ENCODE measurements around the gene JDP2.

JDP2 gene

DNA sequence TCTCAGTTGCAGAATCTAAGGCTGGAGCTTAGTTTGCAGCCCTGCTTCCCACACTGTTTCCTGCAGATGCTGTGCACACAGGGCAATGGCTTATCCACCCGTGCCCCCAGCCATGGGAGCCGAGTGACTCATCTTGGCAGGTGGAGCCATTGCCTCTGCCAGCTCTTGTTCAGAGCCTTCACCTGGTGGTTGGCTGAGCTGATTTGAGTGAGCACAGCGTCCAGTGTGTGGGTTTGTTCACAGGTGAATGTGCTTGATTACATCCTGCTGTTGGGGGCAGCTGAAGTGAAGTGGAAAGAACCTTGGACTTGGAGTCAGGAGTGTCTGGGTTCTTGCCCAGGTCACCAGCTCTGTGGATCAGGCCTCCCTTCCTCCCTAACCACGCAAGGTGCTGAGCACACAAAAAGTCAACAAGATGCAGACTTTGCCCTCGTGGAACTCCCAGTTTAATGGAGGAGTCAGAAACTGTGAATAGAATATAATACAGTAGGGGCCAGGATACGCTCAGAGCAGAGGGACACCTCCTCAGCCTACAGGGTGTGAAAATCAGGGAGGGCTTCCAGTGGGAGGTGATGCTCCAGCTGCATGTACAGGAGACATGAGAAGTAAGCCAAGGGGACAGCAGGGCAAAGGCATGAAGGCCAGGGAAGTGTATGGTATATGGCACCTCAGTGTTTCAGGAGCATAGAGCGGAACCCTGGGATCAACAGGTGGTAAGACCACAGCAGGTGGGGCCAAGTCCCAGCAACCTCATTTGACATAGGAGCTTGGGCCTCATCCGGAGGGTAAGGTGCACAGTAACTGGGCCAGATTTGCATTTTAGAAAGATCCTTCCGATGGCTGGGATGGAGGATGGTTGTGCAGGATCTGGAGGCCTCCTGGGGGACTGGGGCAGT lies 22.8 kb downstream of the JDP2 start:
- Mint-ChIP-seq H3K36me3 (ENCODE audit: low read depth) (no peaks in the 10 kb centered on the region), H3K4me1 (ENCODE audit: low read depth) (peaks cover 10% of the 10 kb centered on the region), H3K27me3 (ENCODE audit: low read depth) (peaks cover 5% of the 10 kb centered on the region), H3K4me3 (no peak overlapping the region), H3K9me3 (no peaks in the 10 kb centered on the region), H3K27ac (no peak overlapping the region)

DNA sequence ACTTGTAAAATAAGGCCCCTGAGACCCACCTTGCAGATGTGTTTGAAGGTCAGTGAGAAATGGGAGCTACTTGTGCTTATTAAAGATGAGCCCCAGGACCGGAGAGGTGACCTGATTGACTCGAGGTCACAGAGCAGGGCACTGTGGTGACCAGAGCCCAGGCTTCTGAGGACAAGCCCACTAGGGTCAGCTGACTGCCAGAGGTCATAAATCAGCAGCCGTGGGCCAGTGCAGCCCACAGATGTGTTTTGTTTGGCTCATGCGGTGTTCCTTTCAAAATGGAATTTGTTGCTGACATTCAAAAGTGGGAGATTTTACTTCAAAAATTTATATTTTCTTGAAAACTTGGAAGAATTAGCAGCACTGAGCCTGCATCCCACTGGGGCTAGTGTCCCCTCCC lies 24.5 kb downstream of the JDP2 start:
- Mint-ChIP-seq H3K9me3 (no peaks in the 10 kb centered on the region), H3K36me3 (ENCODE audit: low read depth) (no peaks in the 10 kb centered on the region), H3K27me3 (ENCODE audit: low read depth) (peaks cover 5% of the 10 kb centered on the region), H3K27ac (no peak overlapping the region), H3K4me1 (ENCODE audit: low read depth) (peaks cover 6% of the 10 kb centered on the region), H3K4me3 (no peak overlapping the region)

GRCh38 chr14:75452900-75453816 lies 25.3 kb downstream of the JDP2 start:
- Mint-ChIP-seq H3K36me3 (ENCODE audit: low read depth) (no peaks in the 10 kb centered on the region), H3K4me3 (no peak overlapping the region), H3K9me3 (no peaks in the 10 kb centered on the region), H3K27ac (no peak overlapping the region), H3K27me3 (ENCODE audit: low read depth) (peaks cover 5% of the 10 kb centered on the region), H3K4me1 (ENCODE audit: low read depth) (peaks cover 6% of the 10 kb centered on the region)

- Mint-ChIP-seq H3K4me1 (ENCODE audit: low read depth) (peaks cover 12% of the 10 kb centered on the region), H3K36me3 (ENCODE audit: low read depth) (no peaks in the 10 kb centered on the region), H3K27me3 (ENCODE audit: low read depth) (peaks cover 2% of the 10 kb centered on the region), H3K4me3 (no peak overlapping the region), H3K9me3 (no peaks in the 10 kb centered on the region), H3K27ac (peak overlapping the region; percentile 17)
These were observed 26.1 kb downstream of the JDP2 start for GRCh38 chr14:75453817-75454434.

GRCh38 chr14:75454963-75455546 lies 27.2 kb downstream of the JDP2 start:
- Mint-ChIP-seq H3K27ac (no peak overlapping the region), H3K9me3 (no peaks in the 10 kb centered on the region), H3K36me3 (ENCODE audit: low read depth) (no peaks in the 10 kb centered on the region), H3K4me1 (ENCODE audit: low read depth) (peaks cover 11% of the 10 kb centered on the region), H3K4me3 (no peak overlapping the region), H3K27me3 (ENCODE audit: low read depth) (no peaks in the 10 kb centered on the region)

GRCh38 chr14:75456069-75456996 lies 28.5 kb downstream of the JDP2 start:
- Mint-ChIP-seq H3K9me3 (no peaks in the 10 kb centered on the region), H3K27me3 (ENCODE audit: low read depth) (no peaks in the 10 kb centered on the region), H3K36me3 (ENCODE audit: low read depth) (no peaks in the 10 kb centered on the region), H3K27ac (no peak overlapping the region), H3K4me1 (ENCODE audit: low read depth) (peaks cover 11% of the 10 kb centered on the region), H3K4me3 (no peak overlapping the region)

DNA sequence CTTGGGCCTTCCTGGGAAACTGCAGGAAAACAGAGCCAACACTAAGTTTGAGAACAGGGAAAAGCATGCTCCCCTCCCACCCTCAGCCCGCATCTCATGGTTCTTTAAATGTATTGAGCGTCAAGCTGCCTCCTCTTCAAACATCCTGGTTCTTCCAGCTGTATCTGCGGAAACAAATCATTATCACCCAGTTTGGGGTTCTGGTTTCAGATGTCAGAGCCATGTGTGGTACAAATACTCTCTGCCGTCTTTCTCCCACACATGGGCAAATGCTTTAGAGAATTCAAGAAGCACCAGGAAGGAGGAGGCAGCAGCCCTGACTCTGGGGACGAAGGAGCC lies 29.1 kb downstream of the JDP2 start:
- Mint-ChIP-seq H3K36me3 (ENCODE audit: low read depth) (no peaks in the 10 kb centered on the region), H3K4me1 (ENCODE audit: low read depth) (peaks cover 11% of the 10 kb centered on the region), H3K27me3 (ENCODE audit: low read depth) (no peaks in the 10 kb centered on the region), H3K9me3 (no peaks in the 10 kb centered on the region), H3K27ac (no peak overlapping the region), H3K4me3 (no peak overlapping the region)

DNA sequence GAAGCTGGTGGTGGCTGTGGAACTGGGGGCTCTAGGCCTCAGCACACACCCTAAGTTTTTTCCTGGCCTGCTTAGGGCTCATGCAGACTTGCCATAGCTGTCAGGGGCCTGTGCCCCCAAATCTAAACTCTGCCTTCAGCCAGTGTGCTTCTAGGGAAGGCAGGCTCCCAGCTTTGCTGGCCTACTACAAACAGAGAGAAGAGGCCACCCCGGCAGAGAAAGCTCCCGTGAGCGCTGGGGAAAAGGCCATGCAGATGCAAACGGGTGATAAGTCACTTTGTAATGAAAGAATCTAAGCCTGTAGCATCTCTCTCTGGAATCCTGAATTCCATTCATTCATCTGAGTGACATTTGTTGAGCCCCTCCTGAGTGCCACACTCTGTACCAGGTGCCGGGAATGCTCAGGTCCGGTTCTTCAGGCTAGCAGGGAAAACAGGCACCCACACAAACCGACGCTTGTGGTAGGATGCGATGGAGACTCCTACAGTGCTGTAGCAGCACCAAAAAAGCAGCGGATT lies 29.9 kb downstream of the JDP2 start:
- no peak overlapping the region for H3K4me3 Mint-ChIP-seq
- H3K27ac Mint-ChIP-seq: no peak overlapping the region
- H3K36me3 Mint-ChIP-seq (ENCODE audit: low read depth): no peaks in the 10 kb centered on the region
- no peaks in the 10 kb centered on the region for H3K9me3 Mint-ChIP-seq
- H3K27me3 Mint-ChIP-seq (ENCODE audit: low read depth): no peaks in the 10 kb centered on the region
- H3K4me1 Mint-ChIP-seq (ENCODE audit: low read depth): peaks cover 11% of the 10 kb centered on the region

- Mint-ChIP-seq H3K36me3 (ENCODE audit: low read depth) (no peaks in the 10 kb centered on the region), H3K4me1 (ENCODE audit: low read depth) (peaks cover 11% of the 10 kb centered on the region), H3K9me3 (no peaks in the 10 kb centered on the region), H3K27ac (no peak overlapping the region), H3K4me3 (no peak overlapping the region), H3K27me3 (ENCODE audit: low read depth) (no peaks in the 10 kb centered on the region)
These were observed 30.5 kb downstream of the JDP2 start for GRCh38 chr14:75458305-75458704.

DNA sequence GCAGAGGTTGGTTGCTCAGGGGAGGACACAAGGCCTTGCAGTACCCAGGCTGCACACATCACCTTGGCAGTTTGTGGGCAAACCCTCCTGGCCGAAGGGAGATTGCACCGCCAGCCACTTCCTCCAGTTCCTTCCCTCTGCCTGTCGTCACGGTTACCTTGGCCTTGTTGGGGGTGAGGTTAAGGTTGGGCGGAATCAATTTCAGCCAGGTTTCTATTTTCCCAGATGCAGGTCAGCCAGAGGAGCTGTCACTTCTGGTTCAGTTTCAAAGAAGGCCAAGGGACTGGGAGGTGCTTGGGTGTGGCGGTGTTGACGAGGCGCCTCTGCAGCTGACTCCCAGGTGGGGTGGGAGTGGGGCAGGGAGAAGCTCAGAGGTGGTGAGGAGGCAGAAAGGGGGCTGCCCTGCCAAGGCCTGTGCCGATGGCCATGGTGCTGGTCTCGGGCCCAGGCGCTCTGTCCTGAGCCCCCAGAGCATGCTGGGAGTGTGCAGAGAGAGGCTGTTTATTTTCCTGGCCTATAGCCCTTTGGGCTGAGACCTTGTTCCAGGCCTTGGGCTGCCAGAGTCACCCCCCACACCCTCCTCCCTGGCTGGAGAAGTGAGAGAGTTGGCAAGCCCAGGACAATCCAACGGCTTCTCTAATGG lies 31.4 kb downstream of the JDP2 start:
- Mint-ChIP-seq H3K4me3 (no peak overlapping the region), H3K9me3 (no peaks in the 10 kb centered on the region), H3K27me3 (ENCODE audit: low read depth) (no peaks in the 10 kb centered on the region), H3K27ac (no peak overlapping the region), H3K36me3 (ENCODE audit: low read depth) (no peaks in the 10 kb centered on the region), H3K4me1 (ENCODE audit: low read depth) (peaks cover 8% of the 10 kb centered on the region)

DNA sequence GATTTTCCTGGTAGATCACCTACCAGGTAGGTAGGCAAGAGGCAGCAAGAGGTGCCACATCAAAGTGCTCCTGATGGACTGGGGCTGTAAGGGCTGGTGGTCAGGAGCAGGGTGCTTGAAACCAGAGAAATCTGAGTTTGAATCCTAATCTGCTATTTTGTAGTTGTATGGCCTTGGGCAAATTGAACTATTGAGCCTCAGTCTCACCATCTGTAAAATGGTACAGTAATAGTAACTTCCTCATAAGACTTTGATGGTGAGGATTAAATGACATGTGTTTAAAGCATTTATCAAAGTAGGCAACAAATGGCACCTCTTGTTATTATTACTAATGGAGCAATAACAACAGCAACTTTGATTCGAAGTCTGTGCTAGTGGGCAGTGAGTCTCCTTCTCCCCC lies 32.0 kb downstream of the JDP2 start:
- Mint-ChIP-seq H3K27me3 (ENCODE audit: low read depth) (no peaks in the 10 kb centered on the region), H3K27ac (no peak overlapping the region), H3K36me3 (ENCODE audit: low read depth) (no peaks in the 10 kb centered on the region), H3K4me1 (ENCODE audit: low read depth) (peaks cover 8% of the 10 kb centered on the region), H3K9me3 (no peaks in the 10 kb centered on the region), H3K4me3 (no peak overlapping the region)

GRCh38 chr14:75460394-75460793 lies 32.6 kb downstream of the JDP2 start:
- Mint-ChIP-seq H3K4me1 (ENCODE audit: low read depth) (peaks cover 8% of the 10 kb centered on the region), H3K36me3 (ENCODE audit: low read depth) (no peaks in the 10 kb centered on the region), H3K27ac (no peak overlapping the region), H3K9me3 (no peaks in the 10 kb centered on the region), H3K4me3 (no peak overlapping the region), H3K27me3 (ENCODE audit: low read depth) (no peaks in the 10 kb centered on the region)

DNA sequence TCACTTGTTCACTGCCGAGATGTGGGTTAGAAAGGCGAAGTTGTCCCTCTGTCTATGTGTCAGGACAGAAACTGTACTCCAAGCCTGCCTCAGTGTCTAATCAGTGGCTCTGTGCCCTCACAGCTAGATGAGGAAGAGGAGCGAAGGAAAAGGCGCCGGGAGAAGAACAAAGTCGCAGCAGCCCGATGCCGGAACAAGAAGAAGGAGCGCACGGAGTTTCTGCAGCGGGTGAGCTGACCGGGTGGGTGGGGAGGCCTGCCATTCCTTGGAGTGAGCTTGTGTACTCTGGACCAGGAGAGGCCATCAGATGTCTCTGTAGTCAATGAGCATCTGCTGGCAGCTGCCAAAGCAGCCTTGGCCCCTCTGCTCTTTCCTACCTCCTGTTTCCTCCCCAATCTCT lies 33.5 kb downstream of the JDP2 start:
- no peak overlapping the region for H3K27ac Mint-ChIP-seq
- no peaks in the 10 kb centered on the region for H3K36me3 Mint-ChIP-seq (ENCODE audit: low read depth)
- no peaks in the 10 kb centered on the region for H3K9me3 Mint-ChIP-seq
- H3K4me3 Mint-ChIP-seq: no peak overlapping the region
- peaks cover 14% of the 10 kb centered on the region for H3K4me1 Mint-ChIP-seq (ENCODE audit: low read depth)
- H3K27me3 Mint-ChIP-seq (ENCODE audit: low read depth): no peaks in the 10 kb centered on the region
